Activated CD4-positive, alpha-beta T cell treated with anti-CD3 and anti-CD28 coated beads, Interleukin-2, Interleukin-4, amounts not matched to agents 100 ng/mL and 50 ng/mL, durations not matched to agents 16 hours and 8 hours (primary cell): ENCODE data around the gene C19orf44.
A peak's percentile ranks its signal among the peaks of the same experiment; 100 is the strongest.
"Not testable (repeated sequence)": the region's sequence is repeated elsewhere in the genome, so short reads cannot be mapped to it uniquely, and the experiment has no call there.

ENCODE experiments used
- DNase-seq: peaks from one replicate; pipeline ENCODE4 v3.0.0-alpha.2; 2020; ENCODE audit warnings: low spot score

The C19orf44 gene

DNA sequence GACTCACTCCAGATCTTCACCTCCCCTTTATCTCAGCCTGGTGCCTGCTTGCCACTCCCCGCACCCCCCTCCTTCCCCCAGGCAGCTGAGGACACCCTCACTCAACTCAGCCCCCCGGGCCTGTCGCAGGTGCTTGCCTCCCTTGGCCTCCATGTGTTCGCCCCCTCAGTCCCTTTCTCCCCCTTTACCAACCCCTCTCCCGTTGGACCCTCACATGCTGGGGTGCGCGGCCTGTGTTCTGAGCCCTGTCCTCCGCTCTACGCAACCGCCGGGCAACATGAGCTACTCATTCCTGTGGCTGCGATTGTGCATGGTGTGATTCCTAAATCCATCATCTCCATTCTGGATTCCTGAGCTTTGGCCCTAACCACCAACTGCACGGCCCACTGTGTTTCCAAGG is 40.9 kb downstream of the C19orf44 start:
- DNase-seq = no peak

DNA sequence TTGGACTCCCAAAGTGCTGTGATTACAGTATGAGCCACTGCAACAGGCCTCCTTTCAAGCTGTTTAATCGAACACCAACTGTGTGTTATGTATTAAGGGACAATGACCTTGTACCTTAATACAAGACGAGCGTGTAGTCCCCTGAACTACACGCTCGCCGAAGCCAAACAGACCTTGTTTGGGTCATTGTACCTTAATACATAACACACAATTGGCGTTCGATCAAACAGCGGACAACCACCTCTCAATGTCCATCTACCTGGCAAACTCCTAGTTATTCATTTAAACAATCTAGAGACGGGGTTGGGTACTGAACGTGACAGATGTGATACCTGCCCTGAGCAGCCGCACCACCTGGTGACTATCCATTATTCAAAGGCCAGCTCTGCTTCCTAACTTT is 44.8 kb downstream of the C19orf44 start:
- DNase-seq = no peak

DNA sequence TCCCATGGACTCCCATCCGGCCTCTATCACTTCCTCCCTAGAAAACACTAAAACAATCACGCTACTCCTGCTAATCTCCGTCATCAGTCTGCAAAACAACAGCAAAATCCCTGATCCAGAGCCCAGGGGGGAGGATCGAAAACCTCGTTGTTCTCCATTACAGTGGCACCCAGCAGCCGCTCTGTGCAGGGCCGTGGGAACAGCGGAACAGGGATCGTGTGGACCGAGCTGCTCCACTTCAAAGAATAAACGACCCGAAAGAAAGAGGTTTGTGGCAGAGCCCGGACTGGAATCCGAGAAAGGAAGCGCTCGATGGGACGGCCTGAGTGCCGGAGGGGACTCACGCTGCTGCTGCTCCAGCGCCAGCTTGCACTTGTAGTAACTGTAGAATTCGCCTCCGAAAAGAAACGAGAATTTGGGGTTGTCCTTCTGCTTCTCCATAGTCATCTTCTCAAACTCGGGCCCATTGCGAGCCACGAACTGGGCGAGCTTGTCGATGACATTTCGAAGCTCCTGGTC is 45.4 kb downstream of the C19orf44 start:
- no peak for DNase-seq

DNA sequence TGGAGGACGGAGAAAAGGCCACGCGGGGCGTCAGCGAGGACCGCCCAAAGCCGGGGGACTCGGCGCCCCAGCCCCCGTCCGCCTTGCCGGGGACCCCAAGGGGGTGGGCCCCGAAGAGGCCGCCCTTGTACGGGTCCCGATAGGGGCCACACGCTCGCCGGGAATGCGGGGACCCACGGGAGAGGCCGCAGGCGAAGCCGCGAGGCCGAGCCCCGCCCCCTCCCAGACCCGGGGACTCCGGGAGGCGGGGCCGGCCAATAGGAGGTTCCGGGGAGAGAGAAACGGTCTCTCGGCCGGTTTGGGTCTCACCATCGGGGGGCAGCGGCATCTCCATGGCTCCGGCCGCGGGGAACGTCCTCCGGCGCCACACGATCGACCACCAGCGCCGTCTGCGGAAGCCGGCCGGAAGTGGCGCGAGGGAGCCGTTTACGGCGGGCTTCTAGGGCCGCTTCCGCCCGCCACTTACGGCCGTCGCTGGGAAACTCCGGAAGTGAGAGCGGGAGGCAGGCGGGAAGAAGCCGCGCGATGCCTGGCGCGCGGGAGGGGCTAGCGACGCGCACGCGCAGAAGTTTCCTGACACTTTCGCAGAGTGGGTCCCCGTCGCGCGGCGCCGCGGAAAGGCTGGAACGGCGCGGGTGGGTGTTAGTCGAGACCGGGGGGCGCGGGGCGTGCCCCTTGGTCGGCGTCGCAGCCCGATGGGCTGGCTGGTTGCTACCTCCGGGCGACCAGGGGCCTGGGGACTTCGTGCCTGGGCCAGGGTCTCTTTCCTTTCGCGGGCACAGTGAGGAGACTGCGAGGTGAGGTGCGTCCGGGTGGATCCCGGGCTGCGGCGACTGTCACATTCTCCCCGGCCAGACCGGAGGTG is 46.1 kb downstream of the C19orf44 start, which contains the start of gene CHERP:
TSS of gene CHERP (minus strand) at position 393 of the 865 bp plus-strand sequence. CDS start at position 334, 59 bp downstream.
- peak; percentile 95 for DNase-seq

DNA sequence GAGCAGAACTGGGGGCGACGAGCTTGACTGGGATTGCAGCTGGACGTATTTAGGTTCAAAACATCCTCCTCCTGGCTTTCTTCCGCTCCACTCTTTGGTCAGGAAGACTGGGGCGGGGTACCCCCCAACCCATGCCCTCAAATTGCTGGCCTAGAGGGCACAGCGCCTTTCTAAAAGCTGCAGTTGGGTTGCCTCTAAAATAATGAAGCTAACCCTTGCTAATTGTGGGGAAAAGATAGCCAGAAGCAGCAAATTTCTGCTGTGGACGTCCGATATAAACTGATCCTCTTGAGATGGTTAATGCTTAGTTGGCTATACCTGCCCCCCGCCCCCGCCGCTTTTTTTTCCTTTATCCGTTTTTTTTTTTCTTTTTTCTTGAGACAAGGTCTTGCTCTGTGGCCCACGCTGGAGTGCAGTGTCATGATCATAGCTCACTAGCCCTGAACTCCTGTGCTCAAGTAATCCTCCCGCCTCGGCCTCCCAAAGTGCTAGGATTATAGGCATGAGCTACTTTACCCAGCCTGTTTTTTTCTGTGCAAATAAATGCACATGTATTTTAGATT is 46.8 kb downstream of the C19orf44 start:
- no peak for DNase-seq

DNA sequence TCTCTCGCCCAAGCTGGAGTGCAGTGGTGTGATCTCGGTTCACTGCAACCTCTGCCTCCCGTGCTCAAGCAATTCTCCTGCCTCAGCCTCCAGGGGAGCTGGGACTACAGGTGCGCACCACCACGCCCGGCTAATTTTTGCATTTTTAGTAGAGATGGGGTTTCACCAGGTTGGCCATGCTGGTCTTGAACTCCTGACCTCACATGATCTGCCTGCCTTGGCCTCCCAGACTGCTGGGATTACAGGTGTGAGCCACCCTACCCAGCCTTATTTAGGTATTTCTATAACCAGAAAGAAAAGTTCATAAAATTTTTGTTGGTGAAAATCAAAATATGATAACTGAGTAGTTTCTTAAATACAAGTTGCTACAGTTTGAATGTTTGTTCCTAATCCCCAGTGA is 47.5 kb downstream of the C19orf44 start:
- not testable (repeated sequence) for DNase-seq

DNA sequence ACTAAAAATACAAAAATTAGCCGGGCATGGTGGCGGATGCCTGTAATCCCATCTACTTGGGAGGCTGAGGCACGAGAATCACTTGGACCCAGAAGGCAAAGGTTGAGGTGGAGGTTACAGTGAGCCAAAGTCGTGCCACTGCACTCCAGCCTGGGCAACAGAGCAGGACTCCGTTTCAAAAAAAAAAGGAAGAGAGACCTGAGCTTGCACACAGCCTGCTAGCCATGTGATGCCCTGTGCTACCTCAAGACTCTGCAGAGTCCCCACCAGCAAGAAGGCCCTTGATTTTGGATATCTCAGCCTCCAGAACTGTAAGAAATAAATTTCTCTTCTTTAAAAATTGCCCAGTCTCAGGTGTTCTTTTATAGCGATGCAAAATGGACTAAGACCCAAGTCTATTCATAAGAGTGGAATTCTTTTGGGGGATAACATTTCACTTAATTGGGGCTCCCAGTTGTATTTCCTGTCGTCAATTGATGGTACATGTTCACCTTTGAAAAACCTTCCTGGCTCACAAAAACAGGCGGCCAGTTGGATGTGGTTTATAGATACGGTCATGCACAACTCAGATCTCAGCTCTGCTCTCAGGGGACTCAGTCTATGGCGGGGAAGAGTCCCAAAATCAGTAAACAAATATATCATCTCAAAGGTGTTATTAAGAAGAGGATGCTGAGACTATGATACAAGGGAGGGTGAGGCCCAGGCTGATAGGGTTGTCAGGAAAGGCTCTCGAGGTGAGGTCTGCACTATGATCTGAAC is 48.5 kb downstream of the C19orf44 start:
- no peak for DNase-seq

DNA sequence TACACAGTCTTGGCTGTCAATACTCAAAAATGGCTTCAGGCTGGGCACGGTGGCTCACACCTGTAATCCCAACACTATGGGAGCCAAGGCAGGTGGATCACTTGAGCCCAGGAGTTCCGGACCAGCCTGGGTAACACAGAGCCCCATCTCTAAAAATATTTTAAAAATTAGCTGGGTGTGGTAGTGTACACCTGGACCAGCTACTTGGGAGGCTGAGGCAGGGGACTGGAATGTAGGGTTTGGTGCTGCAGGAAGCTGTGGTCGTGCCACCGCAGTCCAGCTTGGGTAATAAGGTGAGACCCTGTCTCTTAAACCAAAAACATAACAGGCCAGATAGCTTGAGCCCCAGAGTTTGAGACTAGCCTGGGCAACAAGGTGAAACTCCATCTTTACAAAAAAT is 52.8 kb downstream of the C19orf44 start:
- DNase-seq = no peak

DNA sequence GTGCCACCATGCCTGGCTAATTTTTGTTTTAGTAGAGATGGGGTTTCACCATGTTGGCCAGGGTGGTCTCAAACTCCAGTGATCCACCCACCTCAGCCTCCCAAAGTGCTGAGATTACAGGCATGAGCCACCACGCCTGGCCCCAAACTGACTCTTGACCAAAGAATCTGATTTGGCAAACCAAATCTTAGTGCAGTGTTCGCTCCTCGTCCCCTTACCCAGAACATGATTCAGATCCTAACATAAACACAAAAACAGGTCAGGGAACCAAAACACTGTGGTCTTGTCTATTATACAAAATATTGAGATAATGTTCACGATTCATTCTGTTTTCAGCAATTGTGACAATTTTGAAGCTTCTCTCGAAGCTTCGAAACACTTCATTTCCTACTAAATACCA is 55.7 kb downstream of the C19orf44 start:
- DNase-seq = not testable (repeated sequence)

DNA sequence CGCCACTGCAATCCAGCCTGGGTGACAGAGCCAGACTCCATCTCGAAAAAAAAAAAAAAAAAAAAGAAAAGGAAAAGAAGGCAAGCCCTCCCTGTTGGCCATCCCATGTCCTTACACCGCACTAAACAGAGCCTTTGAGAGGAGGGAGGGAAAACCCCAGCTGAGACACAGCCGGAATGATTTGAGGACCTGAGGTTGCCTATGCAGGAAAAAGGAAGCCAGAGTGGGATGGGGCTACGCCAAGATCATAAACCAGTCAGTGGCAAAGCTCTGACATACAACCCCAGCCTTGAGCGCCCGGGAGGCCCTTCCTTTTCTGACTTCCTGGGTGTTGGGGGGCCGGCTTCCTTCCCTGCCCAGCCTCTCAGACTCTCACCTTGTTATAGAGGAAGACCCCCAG is 58.6 kb downstream of the C19orf44 start:
- no peak for DNase-seq

DNA sequence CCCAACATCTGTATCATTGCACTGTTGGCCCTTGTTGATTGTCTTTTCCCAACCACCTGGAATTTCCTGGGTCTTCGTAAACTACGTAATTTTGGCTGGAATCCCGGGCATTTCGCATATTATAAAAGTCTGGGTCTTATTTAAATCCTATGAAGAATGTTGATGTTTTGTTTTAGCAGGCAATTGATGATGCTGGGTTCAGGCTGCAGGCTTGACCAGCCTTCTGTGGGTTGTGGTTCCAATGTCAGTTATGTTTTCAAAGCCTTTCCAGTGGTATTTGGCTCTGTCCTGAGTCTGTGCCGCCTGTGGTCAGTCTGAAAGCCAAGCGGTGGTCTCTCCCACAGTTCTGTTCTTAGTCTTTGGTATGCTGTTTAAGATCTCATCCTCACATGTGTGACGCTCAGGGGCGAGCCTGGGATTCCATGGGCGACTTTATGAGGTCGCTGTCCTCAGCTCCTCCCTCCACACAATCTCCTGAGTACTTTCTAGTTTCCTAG is 63.6 kb downstream of the C19orf44 start:
- no peak for DNase-seq

DNA sequence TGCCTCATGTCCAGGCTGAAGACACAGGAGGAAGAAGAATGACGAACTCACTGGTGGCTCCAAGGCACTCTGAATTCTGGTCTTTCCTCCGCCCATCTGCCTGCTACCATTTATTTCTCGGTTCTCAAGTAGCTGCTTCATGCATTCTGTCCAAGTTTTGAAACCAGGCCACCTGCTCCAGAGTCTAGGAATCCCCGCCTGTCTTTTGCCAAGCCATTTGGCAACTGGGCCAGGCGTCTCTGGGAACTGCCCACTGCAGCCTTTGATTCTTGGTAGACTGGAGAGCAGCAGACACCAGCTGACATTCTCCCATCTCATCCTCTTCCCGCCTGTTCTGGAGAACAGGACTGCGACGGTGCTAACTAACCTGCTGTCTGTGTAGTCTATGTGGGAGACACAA is 65.2 kb downstream of the C19orf44 start:
- no peak for DNase-seq

DNA sequence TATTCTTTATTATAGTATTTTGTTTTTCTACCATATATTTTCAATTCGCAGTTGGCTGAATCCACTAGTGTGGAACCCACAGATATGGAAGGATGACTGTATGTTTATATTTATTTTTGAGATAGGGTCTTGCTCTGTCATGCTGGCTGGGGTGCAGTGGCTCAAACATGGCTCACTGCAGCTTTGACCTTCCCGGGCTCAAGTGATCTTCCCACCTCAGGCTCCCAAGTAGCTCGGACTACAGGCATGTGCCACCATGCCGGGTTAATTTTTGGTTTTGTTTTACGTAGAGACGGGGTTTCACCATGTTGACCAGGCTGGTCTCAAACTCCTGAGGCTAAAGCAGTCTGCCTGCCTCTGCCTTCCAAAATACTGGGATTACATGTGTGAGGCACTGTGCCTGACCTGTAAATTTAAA is 66.4 kb downstream of the C19orf44 start:
- no peak for DNase-seq

DNA sequence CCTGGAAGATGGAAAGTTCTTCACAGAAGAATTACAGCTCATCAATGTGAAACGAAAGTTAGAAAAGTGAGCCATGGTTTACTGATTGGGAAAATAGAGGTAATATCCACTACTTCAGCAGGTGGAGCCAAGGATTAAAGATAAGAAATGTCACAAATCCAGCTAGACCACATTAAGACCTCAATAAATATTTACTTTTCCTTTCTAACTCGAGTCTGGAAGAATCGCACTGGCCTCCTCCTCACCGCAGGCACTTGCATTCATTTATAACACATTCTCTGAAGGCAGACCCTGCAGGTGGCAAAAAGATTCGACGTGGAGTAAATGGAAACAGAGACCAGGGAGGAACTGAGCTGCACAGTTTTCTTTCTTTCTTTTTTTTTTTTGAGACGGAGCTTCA is 68.6 kb downstream of the C19orf44 start:
- DNase-seq = no peak

DNA sequence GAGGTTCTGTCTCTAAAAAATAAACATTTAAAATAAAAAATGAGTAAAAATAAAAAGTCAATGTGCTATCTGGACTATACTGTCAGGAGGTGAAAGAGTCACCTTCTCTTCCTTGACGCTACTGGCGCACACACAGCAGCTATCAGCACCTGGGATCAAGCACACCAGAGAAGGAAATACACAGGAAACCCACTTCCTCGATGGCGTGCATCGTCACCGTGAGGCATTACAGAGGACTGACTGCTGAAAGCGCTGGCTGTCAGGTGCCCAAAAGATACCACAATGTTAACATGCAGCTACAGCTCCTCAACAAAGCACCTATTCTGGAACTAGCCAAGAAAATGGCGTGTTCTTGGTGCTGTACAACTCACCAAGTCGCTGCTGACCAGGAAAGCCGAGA is 70.0 kb downstream of the C19orf44 start:
- DNase-seq = peak; percentile 82

DNA sequence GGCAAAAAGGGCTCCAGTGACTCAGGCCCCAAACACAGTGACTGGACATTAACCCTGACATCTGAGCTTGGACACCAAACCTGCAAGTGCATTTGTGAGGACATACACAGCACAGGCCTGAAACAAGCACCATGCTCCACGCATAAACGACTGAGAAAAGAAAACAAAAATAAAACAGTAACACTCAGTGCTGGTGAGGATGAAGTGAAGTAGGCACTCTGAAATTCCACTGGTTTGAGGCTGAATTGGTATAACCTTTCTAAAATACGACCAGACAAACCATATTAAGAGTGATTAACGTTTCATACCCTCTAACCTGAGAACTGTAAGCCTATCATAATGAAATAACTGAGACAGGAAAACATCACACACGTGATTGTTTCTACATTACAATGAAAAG is 70.5 kb downstream of the C19orf44 start:
- DNase-seq = no peak

DNA sequence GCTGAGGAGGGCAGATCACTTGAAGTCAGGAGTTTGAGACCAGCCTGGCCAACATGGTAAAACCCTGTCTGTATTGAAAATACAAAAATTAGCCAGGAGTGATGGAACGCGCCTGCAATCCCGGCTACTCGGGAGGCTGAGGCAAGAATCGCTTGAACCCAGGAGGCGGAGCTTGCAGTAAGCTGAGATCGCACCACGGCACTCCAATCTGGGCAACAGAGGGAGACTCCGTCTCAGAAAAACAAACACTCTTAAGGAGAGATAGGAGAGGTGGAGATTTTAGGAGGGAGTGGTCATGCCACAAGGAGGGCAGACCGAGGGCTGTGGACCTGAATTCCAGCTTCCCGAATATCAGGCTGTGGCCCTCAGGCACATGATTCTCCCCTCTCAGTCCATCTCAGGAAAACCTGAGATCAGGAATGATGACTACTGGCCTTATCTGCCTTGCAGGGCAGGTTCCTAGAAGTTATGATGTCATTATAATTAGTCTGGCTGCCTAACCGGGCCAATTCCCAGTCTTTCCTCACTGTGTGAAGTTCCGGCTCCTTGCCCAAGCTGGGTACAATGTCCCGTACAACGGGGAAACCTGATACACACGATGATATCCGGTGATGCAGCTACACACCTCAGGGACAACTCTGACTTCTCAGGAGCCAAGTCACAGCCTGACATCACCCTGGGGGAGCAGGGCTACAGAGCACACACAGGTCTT is 73.6 kb downstream of the C19orf44 start:
- no peak for DNase-seq
